NCI-H446 (cell line): ENCODE results near the gene ASXL1.

Source experiments
- DNase-seq, 2 experiments: peaks; one replicate each; lab custom pipeline; 2025; lab: John Stamatoyannopoulos, UW

Gene ASXL1

GRCh38 chr20:32466739-32467505, 108.8 kb downstream of the ASXL1 start:
- no peak for DNase-seq

- no peak for DNase-seq
Observed at GRCh38 chr20:32467506-32468312, 109.6 kb downstream of the ASXL1 start.

- DNase-seq, result no peak
Observed at GRCh38 chr20:32468313-32468640, 110.1 kb downstream of the ASXL1 start.

- DNase-seq, result no peak
Observed at GRCh38 chr20:32468860-32469259, 110.7 kb downstream of the ASXL1 start.

GRCh38 chr20:32470025-32470861, 112.1 kb downstream of the ASXL1 start:
- no peak for DNase-seq

- no peak for DNase-seq
Observed at GRCh38 chr20:32470940-32471339, 112.8 kb downstream of the ASXL1 start.

- DNase-seq, result no peak
Observed at GRCh38 chr20:32472581-32473207, 114.6 kb downstream of the ASXL1 start.

GRCh38 chr20:32473231-32474008, 115.3 kb downstream of the ASXL1 start:
- no peak for DNase-seq

- DNase-seq, result no peak
Observed at GRCh38 chr20:32474009-32474716, 116.0 kb downstream of the ASXL1 start.

- no peak for DNase-seq
Observed at GRCh38 chr20:32474717-32474966, 116.5 kb downstream of the ASXL1 start.

- DNase-seq, result no peak
Observed at GRCh38 chr20:32474967-32475811, 117.1 kb downstream of the ASXL1 start.

- DNase-seq, result no peak
Observed at GRCh38 chr20:32476684-32477593, 118.8 kb downstream of the ASXL1 start.

- no peak for DNase-seq
Observed at GRCh38 chr20:32477594-32478512, 119.7 kb downstream of the ASXL1 start.

GRCh38 chr20:32478576-32478975, 120.4 kb downstream of the ASXL1 start:
- DNase-seq, result no peak

GRCh38 chr20:32479012-32479411, 120.9 kb downstream of the ASXL1 start:
- DNase-seq, result no peak

- DNase-seq, result no peak
Observed at GRCh38 chr20:32479697-32480171, 121.6 kb downstream of the ASXL1 start.

- no peak for DNase-seq
Observed at GRCh38 chr20:32480371-32481241, 122.5 kb downstream of the ASXL1 start.
